ENCODE results near the gene ESPNL.

DNA sequence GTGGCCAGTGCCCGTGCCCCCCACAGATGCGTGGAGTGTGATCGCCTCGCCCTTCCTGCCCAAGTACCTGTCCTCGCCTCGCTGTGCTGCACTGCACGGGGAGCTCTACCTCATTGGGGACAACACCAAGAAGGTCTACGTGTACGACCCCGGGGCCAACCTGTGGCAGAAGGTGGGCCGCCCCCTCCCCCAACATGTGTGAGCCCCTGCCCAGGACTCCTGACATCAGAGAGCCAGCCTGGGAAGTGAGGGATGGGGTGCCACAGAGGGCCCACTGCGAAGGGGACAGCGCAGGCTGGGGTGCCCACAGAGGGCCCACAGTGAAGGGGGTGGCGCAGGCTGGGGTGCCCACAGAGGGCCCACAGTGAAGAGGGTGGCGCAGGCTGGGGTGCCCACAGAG, 48.8 kb downstream of the ESPNL start:
- TF ChIP-seq EZH2 (IDR thresholded peaks at IDR 0.05; ENCODE audit: borderline replicate concordance, low read depth, low read length, severe bottlenecking) (no peak), CTCF (IDR thresholded peaks at IDR 0.05; ENCODE audit: borderline replicate concordance, extremely low read depth, low read length, poor library complexity, severe bottlenecking) (no peak)

All from DND-41 (cell line).